HG03575 (cell line): ENCODE measurements around the gene CFAP77.
A peak's percentile ranks its signal among the peaks of the same experiment; 100 is the strongest.
"Not testable (repeated sequence)": the region's sequence is repeated elsewhere in the genome, so short reads cannot be mapped to it uniquely, and the experiment has no call there.

Experiments
- ATAC-seq: cut with Tn5 transposase; IDR thresholded peaks from one replicate; pipeline ENCODE4 v1.9.1; 2021; ENCODE audit not compliant: unreplicated experiment, insufficient number of reproducible peaks, low FRiP score; ENCODE audit errors: extremely low read depth

The CFAP77 gene

DNA sequence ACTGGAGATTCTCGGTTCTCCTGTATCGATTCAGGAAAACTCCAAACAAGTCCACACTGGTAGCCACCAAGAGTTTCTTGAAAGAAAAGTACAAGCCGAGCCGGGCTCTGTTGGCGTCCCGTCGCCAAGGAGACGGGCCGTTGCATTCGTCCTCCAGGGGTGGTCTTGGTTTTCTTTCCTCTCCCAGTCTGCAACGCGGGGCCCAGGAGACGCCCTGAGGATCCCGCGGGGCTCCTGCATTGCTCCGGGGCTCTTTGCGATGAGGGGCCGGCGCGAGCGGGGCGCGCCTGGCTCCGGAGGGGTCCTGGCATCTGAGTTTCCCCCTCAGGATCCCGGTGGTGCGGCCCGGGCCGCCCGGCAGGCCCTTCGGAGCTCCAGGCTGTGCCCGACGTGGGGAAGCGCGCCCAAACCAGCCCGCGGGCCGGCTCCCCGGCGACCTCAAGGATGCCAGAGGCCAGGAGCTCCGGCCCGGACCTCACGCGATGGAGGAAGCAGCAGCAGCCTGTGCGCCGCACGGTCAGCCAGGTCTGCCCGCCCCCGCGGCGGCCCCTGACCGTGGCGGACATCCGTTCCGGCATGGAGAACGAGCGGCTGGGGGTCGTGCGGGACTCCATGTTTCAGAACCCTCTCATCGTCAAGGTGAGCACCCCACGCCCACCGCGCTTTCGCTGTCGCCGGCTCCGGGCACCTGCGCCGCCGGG is at the start of gene CFAP77:
Gene CFAP77 (plus strand): TSS at position 384 of the 701 bp plus-strand sequence. CDS start 61 bp downstream, at position 445.
- no peak for ATAC-seq

DNA sequence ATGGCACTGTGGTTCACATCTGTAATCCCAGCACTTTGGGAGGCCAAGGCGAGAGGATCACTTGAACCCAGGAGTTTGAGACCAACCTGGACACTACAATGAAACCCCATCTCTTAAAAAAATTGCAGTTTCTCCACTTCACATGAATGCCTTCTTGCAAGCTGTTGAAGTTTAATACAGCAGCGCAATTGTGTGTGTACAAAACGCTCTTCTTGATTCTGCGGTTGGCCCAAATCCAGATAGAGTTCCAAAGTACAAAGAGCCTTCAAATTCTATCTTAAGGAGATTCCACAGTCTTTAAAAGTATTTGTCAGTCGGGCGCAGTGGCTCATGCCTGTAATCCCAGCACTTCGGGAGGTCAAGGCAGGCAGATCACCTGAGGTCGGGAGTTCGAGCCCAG is 45.9 kb upstream of the CFAP77 start:
- no peak for ATAC-seq

DNA sequence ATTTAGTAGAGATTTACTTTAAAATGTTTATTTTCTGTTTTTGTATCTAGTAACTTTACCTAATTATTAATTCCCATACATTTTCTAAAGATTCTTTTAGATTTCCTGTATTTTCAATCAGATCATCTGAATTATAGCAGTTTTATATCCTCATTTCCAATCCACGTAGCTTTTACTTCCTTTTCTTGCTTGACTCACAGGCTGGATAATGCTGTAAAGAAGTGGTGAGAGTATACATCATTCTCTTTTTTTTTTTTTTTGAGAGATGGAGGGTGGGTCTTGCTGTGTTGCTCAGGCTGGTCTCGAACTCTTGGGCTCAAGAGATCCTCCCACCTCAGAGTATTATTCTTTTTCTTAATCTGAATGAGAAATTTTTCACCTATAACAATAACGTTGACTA is 44.0 kb upstream of the CFAP77 start:
- no peak for ATAC-seq

DNA sequence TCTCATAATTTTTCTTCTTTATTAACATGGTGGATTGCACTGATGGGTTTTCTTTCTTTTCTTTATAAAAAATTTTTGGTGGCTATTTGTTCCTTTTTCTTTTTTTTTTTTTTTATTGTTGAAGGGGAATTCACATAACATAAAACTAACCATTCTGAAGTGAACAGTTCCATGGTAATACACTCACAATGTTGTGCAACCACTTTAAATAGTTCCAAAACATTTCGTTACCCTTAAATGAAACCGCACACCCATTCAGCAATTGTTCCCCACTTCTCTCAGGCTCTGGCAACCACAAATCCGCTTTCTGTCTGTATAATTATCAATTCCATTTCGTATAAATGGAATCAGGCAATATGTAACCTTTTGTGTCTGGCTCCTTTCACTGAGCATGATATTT is 43.5 kb upstream of the CFAP77 start:
- ATAC-seq = no peak

DNA sequence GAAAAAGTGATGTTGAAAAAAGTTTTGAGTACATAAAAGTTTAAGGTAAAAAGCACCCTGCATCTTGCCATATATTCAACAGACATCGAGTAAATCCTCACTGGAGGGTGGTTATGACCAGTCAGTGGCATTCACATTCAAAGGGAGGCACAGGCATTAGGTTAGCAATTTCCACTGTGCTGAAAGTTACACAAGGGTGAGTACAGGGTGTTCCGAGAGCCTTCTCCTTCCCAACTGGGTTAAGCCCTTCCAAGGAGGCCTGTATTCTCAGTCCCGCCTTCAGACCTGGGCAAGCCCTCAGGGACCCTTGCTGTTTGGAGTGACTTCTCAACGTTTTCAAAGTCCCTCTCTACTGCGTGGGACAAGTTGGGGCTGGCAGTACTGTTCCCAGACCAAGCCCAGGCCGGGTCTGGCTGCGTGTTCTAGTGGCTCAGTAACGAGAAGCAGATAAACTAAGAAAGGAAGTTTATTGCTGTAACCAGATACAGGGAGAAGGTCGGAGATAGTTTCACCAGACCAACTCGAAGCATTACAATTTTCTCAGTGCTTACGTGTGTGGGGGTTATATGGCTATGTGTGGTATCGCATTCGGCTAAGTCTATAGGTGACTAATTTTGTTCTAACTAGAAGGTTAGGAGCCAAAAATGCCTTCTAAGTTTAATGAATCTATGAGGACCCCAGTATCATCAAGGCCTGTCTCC is 42.2 kb upstream of the CFAP77 start:
- ATAC-seq = no peak

DNA sequence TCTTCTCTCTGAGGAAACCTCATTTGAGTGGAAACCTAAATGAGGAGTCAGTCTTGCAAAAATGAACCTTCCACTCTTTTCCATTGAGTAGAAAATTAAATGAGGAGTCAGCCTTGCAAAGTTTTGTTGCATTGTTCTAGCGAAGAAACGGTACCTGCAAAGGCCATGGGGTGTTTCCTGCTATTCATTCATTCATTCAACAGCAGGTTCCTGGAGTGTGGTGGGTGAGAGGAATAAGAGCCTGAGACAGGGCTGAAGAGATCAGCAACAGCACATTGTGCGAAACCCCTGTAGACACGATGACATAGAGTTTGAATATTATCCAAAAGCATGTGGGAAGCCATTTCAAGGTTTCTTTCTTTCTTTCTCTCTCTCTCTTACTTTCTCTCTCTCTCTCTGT is 40.6 kb upstream of the CFAP77 start:
- no peak for ATAC-seq

DNA sequence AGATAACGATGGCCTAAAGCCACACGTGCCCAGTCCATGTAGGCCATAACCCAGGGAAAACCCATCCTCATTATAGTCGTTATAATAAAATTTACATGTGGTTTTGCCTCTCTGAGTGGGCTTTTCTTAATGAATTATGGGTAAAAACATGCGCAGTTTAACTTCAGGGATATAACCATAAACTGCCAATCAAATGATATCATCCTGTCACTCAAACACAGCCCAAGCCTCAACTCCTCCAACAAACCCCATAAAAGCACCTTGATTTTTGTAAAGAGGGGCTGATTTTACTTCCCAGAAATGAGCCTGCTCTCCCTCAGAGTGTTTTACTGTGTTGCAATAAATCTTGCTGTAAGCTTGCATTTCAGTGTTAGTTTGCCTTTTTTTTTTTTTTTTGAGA is 39.4 kb upstream of the CFAP77 start:
- ATAC-seq = no peak

DNA sequence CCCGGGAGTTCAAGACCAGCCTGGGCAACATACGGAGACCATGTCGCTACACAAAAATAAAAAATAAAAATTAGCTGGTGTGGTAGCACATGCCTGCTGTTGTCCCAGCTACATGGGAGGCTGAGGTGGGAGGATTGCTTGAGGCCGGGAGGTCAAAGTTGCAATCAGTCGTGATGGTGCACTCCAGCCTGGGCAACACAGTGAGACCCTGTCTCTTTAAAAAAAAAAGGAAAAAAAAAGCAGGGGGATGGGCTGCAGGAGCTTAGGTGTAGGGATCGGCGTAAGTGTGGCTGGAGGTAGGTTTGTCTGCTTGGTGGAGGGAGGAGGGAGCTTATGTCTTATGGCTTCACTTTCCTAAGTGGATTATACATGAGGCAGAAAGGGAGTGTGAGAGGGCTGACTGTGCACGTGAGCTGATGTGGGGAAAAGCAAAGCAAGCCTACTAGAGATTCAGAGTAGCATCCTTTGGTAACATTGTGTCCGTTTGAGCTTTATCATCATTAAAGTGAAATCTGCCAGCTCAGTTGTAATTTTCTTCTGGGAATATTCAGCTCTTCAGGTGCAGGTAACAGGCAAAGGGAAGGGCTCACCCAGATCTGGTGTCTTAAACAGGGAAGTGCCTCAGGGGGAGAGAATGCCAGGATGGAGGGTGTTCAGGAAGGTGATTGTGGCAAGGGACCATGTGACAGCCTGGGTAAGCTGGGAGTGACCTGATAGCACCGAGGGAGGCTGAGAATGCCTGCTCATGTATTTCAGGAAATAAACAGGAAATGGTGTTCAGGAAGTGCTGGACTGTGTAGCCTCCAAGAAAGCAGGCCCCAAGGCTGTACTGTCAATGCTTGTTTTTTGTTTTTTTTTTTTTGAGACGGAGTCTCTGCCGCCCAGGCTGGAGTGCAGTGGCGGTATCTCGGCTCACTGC is 37.6 kb upstream of the CFAP77 start:
- ATAC-seq = no peak

DNA sequence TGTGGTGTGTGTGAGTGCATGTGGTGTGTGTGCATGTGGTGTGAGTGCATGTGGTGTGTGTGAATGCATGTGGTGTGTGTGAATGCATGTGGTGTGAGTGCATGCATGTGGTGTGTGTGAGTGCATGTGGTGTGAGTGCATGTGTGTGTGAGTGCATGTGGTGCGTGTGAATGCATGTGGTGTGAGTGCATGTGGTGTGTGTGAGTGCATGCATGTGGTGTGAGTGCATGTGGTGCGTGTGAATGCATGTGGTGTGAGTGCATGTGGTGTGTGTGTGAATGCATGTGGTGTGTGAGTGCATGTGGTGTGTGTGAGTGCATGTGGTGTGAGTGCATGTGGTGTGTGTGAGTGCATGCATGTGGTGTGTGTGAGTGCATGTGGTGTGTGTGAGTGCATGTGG is 32.2 kb upstream of the CFAP77 start:
- ATAC-seq = not testable (repeated sequence)

DNA sequence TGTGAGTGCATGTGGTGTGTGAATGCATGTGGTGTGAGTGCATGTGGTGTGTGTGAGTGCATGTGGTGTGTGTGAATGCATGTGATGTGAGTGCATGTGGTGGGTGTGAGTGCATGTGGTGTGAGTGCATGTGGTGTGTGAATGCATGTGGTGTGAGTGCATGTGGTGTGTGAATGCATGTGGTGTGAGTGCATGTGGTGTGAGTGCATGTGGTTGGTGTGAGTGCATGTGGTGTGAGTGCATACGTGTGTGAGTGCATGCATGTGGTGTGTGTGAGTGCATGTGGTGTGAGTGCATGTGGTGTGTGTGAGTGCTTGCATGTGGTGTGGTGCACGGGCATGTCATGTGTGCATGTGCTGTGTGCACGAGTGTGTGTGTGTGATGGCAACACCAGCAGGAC is 31.6 kb upstream of the CFAP77 start:
- ATAC-seq = not testable (repeated sequence)

DNA sequence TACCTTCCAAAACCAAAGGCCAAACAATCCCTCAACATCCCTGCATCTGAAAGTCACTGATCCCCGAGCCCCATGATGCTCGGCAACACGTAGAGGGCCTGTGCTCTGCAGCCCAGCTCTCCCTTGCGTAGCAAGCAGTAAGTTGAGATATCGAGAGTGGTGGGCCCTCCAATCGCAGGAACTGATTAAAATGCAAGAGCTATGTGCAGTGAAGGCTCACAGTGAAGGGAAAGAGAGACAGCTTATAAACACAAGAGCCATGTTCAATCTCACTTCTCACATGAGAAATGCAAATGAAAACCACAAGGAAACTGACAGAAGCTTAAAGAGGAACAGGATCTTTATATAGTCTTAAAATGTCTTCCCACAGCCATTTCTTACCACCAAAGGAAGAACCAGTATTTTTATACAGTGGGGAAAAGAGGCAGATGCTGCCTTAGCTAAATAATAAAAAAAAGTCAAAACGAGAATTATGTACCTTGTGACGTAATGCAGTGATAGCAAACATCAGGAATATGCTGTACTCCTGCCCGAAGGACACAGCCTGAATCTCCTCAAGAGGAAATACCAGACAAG is 28.0 kb upstream of the CFAP77 start:
- ATAC-seq = peak; percentile 51

DNA sequence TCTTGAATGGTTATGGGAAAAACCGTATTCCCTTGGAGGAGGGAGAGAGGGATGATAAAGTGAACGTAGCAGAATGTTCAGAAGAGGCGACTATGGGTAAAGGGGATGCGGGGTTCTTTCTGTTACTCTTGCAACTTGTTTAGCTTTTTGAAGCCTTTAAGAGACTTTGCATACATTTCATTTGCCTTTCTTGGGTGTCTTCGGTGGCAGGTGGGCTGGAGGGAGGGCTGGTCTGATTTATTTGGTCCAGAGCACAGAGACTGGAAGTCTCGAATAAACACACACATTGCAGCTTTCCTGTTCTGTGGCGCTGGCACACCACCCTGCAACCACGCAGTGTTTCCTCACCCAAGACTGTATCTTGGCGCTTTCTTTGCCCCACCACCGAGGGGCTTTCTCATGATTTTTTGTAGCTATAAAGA is 26.5 kb upstream of the CFAP77 start:
- no peak for ATAC-seq

DNA sequence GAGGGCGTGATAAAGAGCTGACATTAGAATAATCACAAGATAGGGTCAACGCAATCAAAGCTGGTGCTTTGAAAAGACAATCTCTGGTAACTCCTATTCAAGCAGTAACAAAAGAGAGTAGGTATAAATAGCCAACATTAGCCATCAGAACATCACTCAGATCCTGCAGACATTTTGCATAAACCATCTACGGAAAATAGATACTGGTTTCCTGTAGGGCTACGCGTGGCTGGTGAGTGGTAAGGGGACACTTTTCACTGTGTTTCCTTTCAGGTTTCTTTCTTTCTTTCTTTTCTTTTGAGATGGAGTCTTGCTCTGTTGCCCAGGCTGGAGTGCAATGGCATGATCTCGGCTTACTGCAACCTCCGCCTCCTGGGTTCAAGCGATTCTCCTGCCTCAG is 25.6 kb upstream of the CFAP77 start:
- no peak for ATAC-seq

DNA sequence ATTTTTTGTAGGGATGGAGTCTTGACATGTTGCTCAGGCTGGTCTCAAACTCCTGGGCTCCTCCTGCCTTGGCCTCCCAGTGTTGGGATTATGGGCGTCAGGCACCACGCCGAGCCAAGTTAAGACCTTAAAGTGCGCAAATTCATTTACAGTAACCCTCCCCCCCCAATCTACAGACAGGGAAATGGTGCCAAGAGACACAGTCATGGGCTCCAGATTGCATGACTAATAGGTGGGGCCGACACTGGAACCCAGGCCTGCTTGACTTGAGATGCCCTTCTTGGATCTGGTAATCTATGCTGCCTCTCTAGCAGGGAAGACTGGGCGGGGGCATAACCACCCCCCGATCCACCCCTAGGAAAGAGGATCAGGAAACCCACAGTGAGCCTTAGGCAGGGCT is 22.9 kb upstream of the CFAP77 start:
- ATAC-seq = no peak

DNA sequence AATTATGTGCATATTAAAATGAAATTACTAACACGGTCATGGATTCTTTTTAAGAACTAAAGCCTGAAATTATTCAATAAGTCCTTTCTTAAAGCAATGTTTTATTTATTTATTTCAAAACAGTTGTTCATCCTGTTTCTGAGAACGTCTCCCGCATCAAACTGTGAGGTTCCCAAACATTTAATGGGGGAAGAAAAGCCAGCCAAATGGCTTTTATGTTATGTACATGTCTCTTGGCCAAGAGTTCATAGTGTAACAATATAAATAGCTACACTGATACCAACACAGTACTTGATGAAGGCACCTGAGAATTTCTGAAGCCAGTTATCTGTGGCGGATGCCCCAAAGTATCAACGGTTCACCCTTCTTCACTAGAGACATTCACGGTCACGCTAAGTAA is 19.0 kb upstream of the CFAP77 start:
- ATAC-seq = no peak

DNA sequence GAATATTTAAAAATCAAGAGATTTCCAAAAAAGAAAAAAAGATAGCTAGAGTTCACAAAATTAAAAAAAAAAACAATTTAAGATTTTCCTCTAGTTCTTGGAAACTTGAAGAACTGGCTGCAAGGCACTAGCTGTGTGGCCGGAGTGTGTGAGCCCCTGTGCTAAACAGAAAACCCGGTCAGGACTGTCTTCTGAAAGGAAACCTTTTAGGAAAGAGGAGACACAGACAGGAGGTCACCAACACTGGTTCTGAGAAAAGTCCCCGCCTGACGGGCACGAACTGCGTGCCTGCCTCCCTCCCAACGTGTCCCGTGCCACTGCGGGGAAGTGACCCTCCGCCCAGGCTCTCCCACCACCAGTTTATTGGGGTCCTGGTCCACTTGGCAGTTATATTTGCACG is 18.6 kb upstream of the CFAP77 start:
- ATAC-seq = no peak

DNA sequence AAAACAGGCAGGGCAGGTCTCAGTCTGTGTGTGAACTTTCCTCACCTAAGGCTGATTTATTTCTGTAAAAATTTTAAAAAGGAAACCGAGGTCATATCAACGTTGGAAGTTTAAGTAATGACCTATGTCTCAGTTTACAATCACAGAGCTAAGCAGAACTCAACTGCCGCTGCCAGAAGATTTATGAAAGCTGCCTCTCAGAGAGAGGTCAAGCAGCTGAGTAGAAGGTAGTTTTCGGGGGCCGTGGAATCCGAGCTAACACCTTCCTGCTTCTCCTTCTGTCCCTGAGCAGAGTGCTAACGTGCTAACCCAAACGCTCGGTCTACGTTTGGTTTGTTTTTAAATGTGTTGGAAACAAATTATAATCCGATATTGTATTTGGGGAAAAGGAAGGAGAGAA is 14.5 kb upstream of the CFAP77 start:
- no peak for ATAC-seq

DNA sequence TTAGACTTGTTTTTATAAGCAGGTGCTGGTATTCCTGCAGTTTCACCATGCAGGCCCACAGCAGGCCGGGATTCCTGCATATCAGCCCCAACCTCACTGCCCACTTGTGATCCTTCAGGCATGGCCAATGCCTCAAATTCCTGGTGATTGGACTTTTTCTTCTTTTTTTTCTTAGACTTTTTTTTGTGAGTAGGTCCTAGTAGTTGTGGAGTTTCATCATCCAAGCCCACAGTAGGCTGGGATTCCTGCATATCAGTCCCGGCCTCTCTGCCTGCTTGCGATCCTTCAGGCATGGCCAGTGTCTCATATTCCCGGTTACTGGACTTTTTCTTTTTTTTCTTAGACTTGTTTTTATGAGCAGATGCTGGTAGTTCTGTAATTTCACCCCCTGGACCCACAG is 8.2 kb upstream of the CFAP77 start:
- no peak for ATAC-seq

DNA sequence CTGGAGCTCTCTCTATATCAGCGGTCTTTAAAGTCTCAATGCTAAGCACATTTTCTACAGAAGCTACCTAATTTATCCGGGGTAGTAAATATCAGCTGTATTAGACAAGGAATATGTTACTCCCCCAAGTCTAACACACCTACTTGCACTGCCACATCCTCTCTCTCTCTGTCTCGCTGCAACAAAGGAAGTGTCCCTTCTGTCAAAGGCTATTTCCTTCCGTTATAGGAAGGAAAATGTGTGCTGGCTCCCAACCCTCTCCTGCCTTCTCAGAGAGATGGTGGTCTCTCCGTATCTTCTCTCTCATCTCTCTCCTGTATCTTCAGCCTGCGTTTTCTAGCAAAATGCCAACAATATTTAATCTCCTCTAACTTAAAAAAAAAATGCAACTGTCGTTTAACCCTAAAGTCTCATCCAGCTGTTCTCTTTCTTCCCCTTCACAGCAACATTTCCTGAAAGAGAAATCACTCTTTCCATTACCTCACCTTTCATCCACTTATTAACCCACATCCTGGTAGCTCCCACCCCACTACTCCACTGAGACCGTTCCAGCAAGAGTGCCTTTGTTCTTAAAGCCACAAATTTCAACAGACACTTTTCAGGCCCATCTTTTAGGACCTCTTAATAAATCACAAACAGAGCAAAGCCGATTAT is 5.7 kb upstream of the CFAP77 start:
- ATAC-seq = no peak
